ENCODE results near the gene IL17RB. TPM values are rescaled to one million over a fixed set of nuclear protein-coding genes. Genes with fewer than 3 reads are reported as not detected.

Gene IL17RB
- total RNA-seq, 3 donors from 2014 or later = 0.64 to 61.6 (median 46.5) TPM

GRCh38 chr3:53892286-53892637, 45.9 kb downstream of the IL17RB start:
- Histone ChIP-seq H3K27me3 (no peaks in the 10 kb centered on the region), H3K27ac (peak overlapping the region; percentile 93 to 98), H3K9me3 (no peaks in the 10 kb centered on the region), H3K4me3 (peak overlapping the region; percentile 70 to 80 (median 75)), H3K36me3 (no peaks in the 10 kb centered on the region), H3K4me1 (peaks cover 0 to 4% of the 10 kb centered on the region in 2 donors)
- intact Hi-C loops (cut with DNase I; ENCODE audit: low total_unique reads) = no loop called here
- no peak for TF ChIP-seq POLR2AphosphoS5 (IDR thresholded peaks at IDR 0.05)
- no peak for TF ChIP-seq POLR2A (IDR thresholded peaks at IDR 0.05)
- no peak for DNase-seq (ENCODE audit: low spot score in 2 of 2)

DNA sequence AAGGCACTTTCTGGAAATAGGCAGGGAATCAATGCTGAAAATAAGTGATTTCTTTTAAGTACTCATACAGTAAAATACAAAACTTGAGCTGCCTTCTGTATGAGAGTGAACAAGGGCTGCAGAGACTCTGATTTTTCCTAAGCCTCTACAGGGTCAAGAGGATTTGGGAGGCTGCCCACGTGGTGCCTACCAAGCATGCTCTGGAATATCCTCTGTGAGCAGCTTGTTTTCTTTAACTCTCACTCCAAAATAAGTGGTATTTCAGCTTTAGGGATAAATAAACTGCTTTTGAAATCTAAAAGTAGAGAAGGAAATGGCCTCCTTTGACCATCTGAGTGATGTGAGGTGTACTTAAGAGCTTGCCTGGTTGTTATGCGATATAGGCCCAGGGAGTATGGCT, 53.4 kb downstream of the IL17RB start:
- H3K4me1 ChIP-seq = no peaks in the 10 kb centered on the region
- H3K36me3 ChIP-seq = no peaks in the 10 kb centered on the region
- H3K27me3 ChIP-seq = peaks cover 0 to 4% of the 10 kb centered on the region in 2 donors
- TF ChIP-seq POLR2AphosphoS5 (IDR thresholded peaks at IDR 0.05) (no peak), POLR2A (IDR thresholded peaks at IDR 0.05) (no peak), CTCF (IDR thresholded peaks at IDR 0.05) (no peak)
- intact Hi-C loops (cut with DNase I; ENCODE audit: low total_unique reads) = no loop called here
- no peak overlapping the region for H3K4me3 ChIP-seq
- no peak for DNase-seq (ENCODE audit: low spot score in 2 of 2)
- H3K9me3 ChIP-seq = no peaks in the 10 kb centered on the region
- no peak overlapping the region for H3K27ac ChIP-seq

DNA sequence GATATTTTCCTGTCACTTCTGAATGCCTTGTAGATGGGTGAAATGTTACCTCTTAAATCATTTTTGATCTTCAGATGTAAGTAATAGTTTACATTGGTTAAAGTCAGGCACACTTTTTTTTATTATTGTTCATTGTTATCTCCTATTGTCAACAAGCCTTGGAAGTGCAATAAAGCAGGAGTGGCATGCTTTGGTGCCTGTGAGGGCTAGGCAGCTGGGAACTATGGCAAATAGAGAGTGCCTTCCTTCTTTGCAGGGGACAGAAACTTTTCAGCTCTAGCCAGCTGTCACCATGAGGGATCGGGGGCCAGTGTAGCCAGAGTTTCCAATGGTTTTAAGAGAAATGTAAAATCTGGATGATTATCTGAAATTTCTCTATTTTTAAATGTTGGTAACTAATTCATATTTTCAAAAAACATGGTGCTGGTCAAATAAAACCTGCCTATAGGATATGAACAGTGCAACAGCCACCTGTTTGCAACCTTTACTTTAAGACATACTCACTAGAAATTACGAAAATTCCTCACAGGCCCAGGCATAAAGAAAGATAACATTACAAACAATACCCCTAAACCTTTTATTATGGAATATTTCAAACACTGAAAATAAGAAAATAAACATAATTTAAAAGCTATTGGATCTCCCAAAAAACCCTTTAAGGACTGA, 54.4 kb downstream of the IL17RB start:
- no peaks in the 10 kb centered on the region for H3K36me3 ChIP-seq
- no peaks in the 10 kb centered on the region for H3K9me3 ChIP-seq
- H3K27me3 ChIP-seq = peaks cover 0 to 4% of the 10 kb centered on the region in 2 donors
- H3K4me3 ChIP-seq = no peak overlapping the region
- H3K27ac ChIP-seq = no peak overlapping the region
- no peaks in the 10 kb centered on the region for H3K4me1 ChIP-seq
- TF ChIP-seq POLR2AphosphoS5 (IDR thresholded peaks at IDR 0.05) = no peak
- TF ChIP-seq POLR2A (IDR thresholded peaks at IDR 0.05) = no peak
- no peak for TF ChIP-seq CTCF (IDR thresholded peaks at IDR 0.05)
- intact Hi-C loops (cut with DNase I; ENCODE audit: low total_unique reads) = no loop called here
- no peak for DNase-seq (ENCODE audit: low spot score in 2 of 2)

- DNase-seq (ENCODE audit: low spot score in 2 of 2) = no peak
- no peak for TF ChIP-seq POLR2A (IDR thresholded peaks at IDR 0.05)
- no peak for TF ChIP-seq CTCF (IDR thresholded peaks at IDR 0.05)
- no peak for TF ChIP-seq POLR2AphosphoS5 (IDR thresholded peaks at IDR 0.05)
- no peak overlapping the region for H3K4me3 ChIP-seq
- no peak overlapping the region for H3K27ac ChIP-seq
- no peaks in the 10 kb centered on the region for H3K36me3 ChIP-seq
- H3K4me1 ChIP-seq = no peaks in the 10 kb centered on the region
- intact Hi-C loops (cut with DNase I; ENCODE audit: low total_unique reads) = no loop called here
- no peaks in the 10 kb centered on the region for H3K9me3 ChIP-seq
- peaks cover 0 to 4% of the 10 kb centered on the region in 2 donors for H3K27me3 ChIP-seq
Observed at GRCh38 chr3:53902067-53902466, 55.7 kb downstream of the IL17RB start.

DNA sequence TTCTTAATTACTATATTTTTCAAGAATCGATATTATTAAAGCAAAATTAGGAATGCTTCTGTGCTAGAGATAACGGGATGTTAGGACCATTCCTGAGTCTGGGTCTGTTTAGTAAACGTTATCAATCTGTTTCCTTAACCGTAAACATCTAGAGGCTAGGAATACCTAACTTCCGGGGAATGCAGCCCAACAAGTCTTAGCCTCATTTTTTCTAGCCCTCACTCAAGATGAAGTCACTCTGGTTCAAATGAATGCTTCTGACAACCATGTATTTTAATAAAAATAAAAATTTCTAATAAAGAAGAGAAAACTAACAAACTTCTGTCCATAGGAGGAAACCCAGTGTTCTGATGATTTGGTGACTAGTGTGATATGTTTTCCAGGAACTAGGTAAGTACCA, 56.3 kb downstream of the IL17RB start:
- Histone ChIP-seq H3K4me1 (no peaks in the 10 kb centered on the region), H3K4me3 (no peak overlapping the region), H3K27me3 (no peaks in the 10 kb centered on the region), H3K9me3 (no peaks in the 10 kb centered on the region), H3K36me3 (no peaks in the 10 kb centered on the region), H3K27ac (no peak overlapping the region)
- TF ChIP-seq CTCF (IDR thresholded peaks at IDR 0.05) (no peak), POLR2A (IDR thresholded peaks at IDR 0.05) (no peak), POLR2AphosphoS5 (IDR thresholded peaks at IDR 0.05) (no peak)
- intact Hi-C loops (cut with DNase I; ENCODE audit: low total_unique reads) = no loop called here
- no peak for DNase-seq (ENCODE audit: low spot score in 2 of 2)

Measured in breast epithelium (tissue), 4 donors.